ENCODE measurements around the gene NCOA1. TPM values are rescaled to one million over a fixed set of nuclear protein-coding genes. Genes with fewer than 3 reads are reported as not detected.

NCOA1 gene
- total RNA-seq, 2 experiments from 2014 or later, result 35.5 to 40.6 TPM

- peak overlapping the region; percentile 80 for H3K4me3 Mint-ChIP-seq
- POLR2A ChIA-PET, result interaction anchor here (0.7 to 1.8 kb wide), 4 partner anchors 13 to 565 kb away, joined by 3 to 16 read pairs (median 4); partner anchors contain the start of gene ITSN2
- no peaks in the 10 kb centered on the region for H3K9me3 Mint-ChIP-seq
- Histone ChIP-seq H3K9me3 (ENCODE audit: control insufficient read depth in 1 of 2, insufficient read depth in 1 of 2, low read length in 2 of 2) (no peaks in the 10 kb centered on the region), H3K4me3 (ENCODE audit: low read length) (peak overlapping the region; percentile 60), H3K27ac (ENCODE audit: low read depth in 1 of 2, low read length in 2 of 2) (no peak overlapping the region), H3K27me3 (ENCODE audit: control insufficient read depth in 1 of 2, insufficient read depth in 2 of 2, low read length in 2 of 2) (no peaks in the 10 kb centered on the region), H3K36me3 (ENCODE audit: insufficient read depth, low read length) (no peaks in the 10 kb centered on the region), H3K4me1 (ENCODE audit: insufficient read depth, low read length) (peaks cover 34% of the 10 kb centered on the region)
- H3K27ac Mint-ChIP-seq, result peak overlapping the region; percentile 67
- H3K27me3 Mint-ChIP-seq, result no peaks in the 10 kb centered on the region
- H3K4me1 Mint-ChIP-seq (ENCODE audit: low read depth), result peaks cover 76% of the 10 kb centered on the region
- peaks cover 12% of the 10 kb centered on the region for H3K36me3 Mint-ChIP-seq (ENCODE audit: low read depth)
- ATAC-seq (ENCODE audit: poor library complexity) (no peak), DNase-seq (peak in 3 of 14 experiments; percentile 3 to 34 (median 24))
- intact Hi-C loops (cut with DNase I, micrococcal nuclease), result loop anchor here (2.0 to 10.0 kb wide), 7 partner anchors 300 to 1382 kb away; partner anchors contain the start of genes CENPO (in 2 of the 2), PTRHD1 (in 2 of the 2), ADCY3 (in 1 of the 2) and ASXL2 (in 1 of the 2)
- TF ChIP-seq, protein P1, sequence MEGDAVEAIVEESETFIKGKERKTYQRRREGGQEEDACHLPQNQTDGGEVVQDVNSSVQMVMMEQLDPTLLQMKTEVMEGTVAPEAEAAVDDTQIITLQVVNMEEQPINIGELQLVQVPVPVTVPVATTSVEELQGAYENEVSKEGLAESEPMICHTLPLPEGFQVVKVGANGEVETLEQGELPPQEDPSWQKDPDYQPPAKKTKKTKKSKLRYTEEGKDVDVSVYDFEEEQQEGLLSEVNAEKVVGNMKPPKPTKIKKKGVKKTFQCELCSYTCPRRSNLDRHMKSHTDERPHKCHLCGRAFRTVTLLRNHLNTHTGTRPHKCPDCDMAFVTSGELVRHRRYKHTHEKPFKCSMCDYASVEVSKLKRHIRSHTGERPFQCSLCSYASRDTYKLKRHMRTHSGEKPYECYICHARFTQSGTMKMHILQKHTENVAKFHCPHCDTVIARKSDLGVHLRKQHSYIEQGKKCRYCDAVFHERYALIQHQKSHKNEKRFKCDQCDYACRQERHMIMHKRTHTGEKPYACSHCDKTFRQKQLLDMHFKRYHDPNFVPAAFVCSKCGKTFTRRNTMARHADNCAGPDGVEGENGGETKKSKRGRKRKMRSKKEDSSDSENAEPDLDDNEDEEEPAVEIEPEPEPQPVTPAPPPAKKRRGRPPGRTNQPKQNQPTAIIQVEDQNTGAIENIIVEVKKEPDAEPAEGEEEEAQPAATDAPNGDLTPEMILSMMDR (IDR thresholded peaks at IDR 0.05), result no peak
- CTCF ChIA-PET, result interaction anchor here (1.0 kb wide), 1 partner anchor 15 kb away, joined by 3 read pairs; no protein-coding TSS in a partner anchor
Measured at GRCh38 chr2:24492421-24493279, 1.6 kb downstream of the NCOA1 start.

DNA sequence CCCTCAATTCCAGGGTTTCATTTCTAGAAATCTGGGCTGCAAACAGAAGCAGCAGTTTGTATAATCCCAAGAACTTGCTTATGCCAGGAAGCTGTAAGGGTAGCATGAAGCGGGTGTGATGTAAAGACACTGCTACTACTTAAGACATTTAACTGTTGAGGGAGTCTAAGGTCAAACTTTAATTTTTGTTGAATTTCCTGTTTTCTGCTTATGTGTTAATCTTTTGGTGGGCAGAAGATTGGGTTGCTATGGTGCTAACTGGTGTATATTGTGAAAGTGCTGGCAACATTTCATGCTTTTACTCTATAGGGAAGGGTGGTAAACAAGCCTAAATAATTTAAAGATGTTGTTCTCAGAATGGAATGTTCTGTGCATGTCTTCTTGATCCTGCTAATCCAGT lies 2.7 kb downstream of the NCOA1 start:
- H3K9me3 ChIP-seq (ENCODE audit: control insufficient read depth in 1 of 2, insufficient read depth in 1 of 2, low read length in 2 of 2), result no peaks in the 10 kb centered on the region
- no peak overlapping the region for H3K4me3 ChIP-seq (ENCODE audit: low read length)
- no peaks in the 10 kb centered on the region for H3K27me3 ChIP-seq (ENCODE audit: control insufficient read depth in 1 of 2, insufficient read depth in 2 of 2, low read length in 2 of 2)
- ChIA-PET CTCF (interaction anchor here (0.7 kb wide), 1 partner anchor 86 kb away, joined by 3 read pairs; no protein-coding TSS in a partner anchor), POLR2A (interaction anchor here (0.7 kb wide), 1 partner anchor 13 kb away, joined by 4 read pairs; no protein-coding TSS in a partner anchor)
- DNase-seq, result peak in 2 of 14 experiments; percentile 9 to 13
- ATAC-seq (ENCODE audit: poor library complexity), result no peak
- no peak overlapping the region for H3K27ac ChIP-seq (ENCODE audit: low read depth in 1 of 2, low read length in 2 of 2)
- no peaks in the 10 kb centered on the region for H3K36me3 ChIP-seq (ENCODE audit: insufficient read depth, low read length)
- TF ChIP-seq, protein P1 (IDR thresholded peaks at IDR 0.05), result no peak
- Mint-ChIP-seq H3K27me3 (no peaks in the 10 kb centered on the region), H3K27ac (peak overlapping the region; percentile 67), H3K4me1 (ENCODE audit: low read depth) (peaks cover 83% of the 10 kb centered on the region), H3K9me3 (no peaks in the 10 kb centered on the region), H3K36me3 (ENCODE audit: low read depth) (peaks cover 12% of the 10 kb centered on the region), H3K4me3 (peak overlapping the region; percentile 80)
- H3K4me1 ChIP-seq (ENCODE audit: insufficient read depth, low read length), result peaks cover 34% of the 10 kb centered on the region
- intact Hi-C loops (cut with DNase I, micrococcal nuclease), result loop anchor here (2.0 to 10.0 kb wide), 7 partner anchors 299 to 1381 kb away; partner anchors contain the start of genes CENPO (in 2 of the 2), PTRHD1 (in 2 of the 2), ADCY3 (in 1 of the 2) and ASXL2 (in 1 of the 2)

GRCh38 chr2:24494410-24494809 lies 3.4 kb downstream of the NCOA1 start:
- ChIA-PET POLR2A (no interaction called here), CTCF (no interaction called here)
- no peaks in the 10 kb centered on the region for H3K27me3 Mint-ChIP-seq
- no peaks in the 10 kb centered on the region for H3K27me3 ChIP-seq (ENCODE audit: control insufficient read depth in 1 of 2, insufficient read depth in 2 of 2, low read length in 2 of 2)
- TF ChIP-seq, protein P1 (IDR thresholded peaks at IDR 0.05), result no peak
- H3K27ac Mint-ChIP-seq, result peak overlapping the region; percentile 67
- no peak overlapping the region for H3K4me3 ChIP-seq (ENCODE audit: low read length)
- peaks cover 33% of the 10 kb centered on the region for H3K4me1 ChIP-seq (ENCODE audit: insufficient read depth, low read length)
- H3K4me3 Mint-ChIP-seq, result peak overlapping the region; percentile 80
- H3K36me3 ChIP-seq (ENCODE audit: insufficient read depth, low read length), result no peaks in the 10 kb centered on the region
- no peak for DNase-seq
- peaks cover 85% of the 10 kb centered on the region for H3K4me1 Mint-ChIP-seq (ENCODE audit: low read depth)
- no peak for ATAC-seq (ENCODE audit: poor library complexity)
- H3K9me3 ChIP-seq (ENCODE audit: control insufficient read depth in 1 of 2, insufficient read depth in 1 of 2, low read length in 2 of 2), result no peaks in the 10 kb centered on the region
- H3K36me3 Mint-ChIP-seq (ENCODE audit: low read depth), result peaks cover 12% of the 10 kb centered on the region
- no peaks in the 10 kb centered on the region for H3K9me3 Mint-ChIP-seq
- intact Hi-C loops (cut with DNase I, micrococcal nuclease), result loop anchor here (5.0 to 10.0 kb wide), 6 partner anchors 300 to 1380 kb away; partner anchors contain the start of genes ADCY3 (in 1 of the 2), ASXL2 (in 1 of the 2), CENPO (in 1 of the 2) and PTRHD1 (in 1 of the 2)
- H3K27ac ChIP-seq (ENCODE audit: low read depth in 1 of 2, low read length in 2 of 2), result no peak overlapping the region

Data from CD4-positive, alpha-beta T cell (primary cell).